Spleen (tissue), 7 donors: ENCODE results near the gene PPP1R9B.

Experiments used
- POLR2A ChIP-seq, 3 donors: fragments of 450-650 bp; IDR thresholded peaks; one replicate each; pipeline ENCODE4 v1.5.1; 2017; ENCODE audit warnings: antibody characterized with exemption in 3 of 3, mild to moderate bottlenecking in 1 of 3
- TF ChIP-seq, protein P1 (sequence below), 11 experiments: fragments of 200-600 bp in 7 of 11; fragments of 450-650 bp in 4 of 11; sonication (generic) in 4 of 11; IDR thresholded peaks in 8 of 11; conservative IDR thresholded peaks in 3 of 11; 1 replicate in 7 of 11; 2 replicates in 4 of 11; pipeline versions ENCODE4 v1.4.0 to v1.8.0; 2016 to 2021; ENCODE audit warnings: antibody characterized with exemption in 11 of 11, inconsistent platforms in 4 of 11, mild to moderate bottlenecking in 1 of 11
- donor health status: DM: no; HTN: no; CAD: no; lungs with moderate emphysema.
- donor health status: DM: no; HTN: no; CAD: no.
- donor health status: DM: no; HTN: no; CAD: no.

DNA sequence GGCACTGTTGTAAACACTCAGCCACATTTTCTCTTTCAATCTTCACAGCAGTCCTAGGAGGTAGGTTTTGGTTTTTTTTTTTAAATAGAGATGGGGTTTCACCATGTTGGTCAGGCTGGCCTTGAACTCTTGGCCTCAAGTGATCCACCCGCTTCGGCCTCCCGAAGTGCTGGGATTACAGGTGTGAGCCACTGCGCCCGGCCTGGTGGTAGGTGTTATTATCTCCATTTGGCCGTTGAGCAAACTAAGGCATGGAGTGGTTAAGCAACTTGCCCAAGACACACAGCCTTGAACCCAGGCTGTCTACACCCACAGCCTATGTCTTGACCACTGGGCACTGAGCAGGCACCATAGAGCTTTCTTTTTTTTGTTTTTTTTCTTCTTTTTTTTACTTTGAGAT lies 24.0 kb upstream of the PPP1R9B start:
- TF ChIP-seq, protein P1, sequence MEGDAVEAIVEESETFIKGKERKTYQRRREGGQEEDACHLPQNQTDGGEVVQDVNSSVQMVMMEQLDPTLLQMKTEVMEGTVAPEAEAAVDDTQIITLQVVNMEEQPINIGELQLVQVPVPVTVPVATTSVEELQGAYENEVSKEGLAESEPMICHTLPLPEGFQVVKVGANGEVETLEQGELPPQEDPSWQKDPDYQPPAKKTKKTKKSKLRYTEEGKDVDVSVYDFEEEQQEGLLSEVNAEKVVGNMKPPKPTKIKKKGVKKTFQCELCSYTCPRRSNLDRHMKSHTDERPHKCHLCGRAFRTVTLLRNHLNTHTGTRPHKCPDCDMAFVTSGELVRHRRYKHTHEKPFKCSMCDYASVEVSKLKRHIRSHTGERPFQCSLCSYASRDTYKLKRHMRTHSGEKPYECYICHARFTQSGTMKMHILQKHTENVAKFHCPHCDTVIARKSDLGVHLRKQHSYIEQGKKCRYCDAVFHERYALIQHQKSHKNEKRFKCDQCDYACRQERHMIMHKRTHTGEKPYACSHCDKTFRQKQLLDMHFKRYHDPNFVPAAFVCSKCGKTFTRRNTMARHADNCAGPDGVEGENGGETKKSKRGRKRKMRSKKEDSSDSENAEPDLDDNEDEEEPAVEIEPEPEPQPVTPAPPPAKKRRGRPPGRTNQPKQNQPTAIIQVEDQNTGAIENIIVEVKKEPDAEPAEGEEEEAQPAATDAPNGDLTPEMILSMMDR (IDR thresholded peaks at IDR 0.05 in 8 of 11, conservative IDR thresholded peaks at IDR 0.05 in 3 of 11) = no peak
- TF ChIP-seq POLR2A (IDR thresholded peaks at IDR 0.05) = no peak
